Skeletal muscle tissue (tissue), 4 donors: Measurements from ENCODE around the gene SENP3. TPM values are rescaled to one million over a fixed set of nuclear protein-coding genes. Genes with fewer than 3 reads are reported as not detected.

ENCODE experiments used
- H3K27ac ChIP-seq: one replicate; pipeline ENCODE4 v1.7.0; 2013; ENCODE audit warnings: mild to moderate bottlenecking, low read depth, low read length, inconsistent platforms
- H3K27me3 ChIP-seq, 3 donors: one replicate each; pipeline ENCODE4 v1.7.0; 2013; ENCODE audit warnings: low read length in 3 of 3; ENCODE audit not compliant: control insufficient read depth in 3 of 3, insufficient read depth in 3 of 3
- H3K36me3 ChIP-seq, 3 donors: one replicate each; pipeline ENCODE4 v1.7.0; 2013; ENCODE audit warnings: low read length in 3 of 3; ENCODE audit not compliant: control insufficient read depth in 3 of 3, insufficient read depth in 3 of 3
- H3K4me1 ChIP-seq, 3 donors: one replicate each; pipeline ENCODE4 v1.7.0; 2013; ENCODE audit warnings: low read length in 3 of 3, mild to moderate bottlenecking in 3 of 3; ENCODE audit not compliant: control insufficient read depth in 3 of 3, insufficient read depth in 3 of 3
- H3K4me3 ChIP-seq, 3 donors: one replicate each; pipeline ENCODE4 v1.7.0; 2013; ENCODE audit warnings: low read length in 3 of 3
- H3K9ac ChIP-seq, 3 donors: one replicate each; pipeline ENCODE4 v1.7.0; 2013; ENCODE audit warnings: low read length in 3 of 3, mild to moderate bottlenecking in 3 of 3, moderate library complexity in 2 of 3, low read depth in 1 of 3
- H3K9me3 ChIP-seq, 3 donors: one replicate each; pipeline ENCODE4 v1.7.0; 2013; ENCODE audit warnings: low read length in 3 of 3; ENCODE audit not compliant: control insufficient read depth in 3 of 3
- total RNA-seq: library from RNA; depleted of rRNA; stranded (reverse); fragments of >200 nt; gene quantifications from one replicate; pipeline ENCODE4 v1.2.3, GENCODE V29; 2014
- donor health status: Osteomylitis.

Gene SENP3
- 31.3 TPM for total RNA-seq

DNA sequence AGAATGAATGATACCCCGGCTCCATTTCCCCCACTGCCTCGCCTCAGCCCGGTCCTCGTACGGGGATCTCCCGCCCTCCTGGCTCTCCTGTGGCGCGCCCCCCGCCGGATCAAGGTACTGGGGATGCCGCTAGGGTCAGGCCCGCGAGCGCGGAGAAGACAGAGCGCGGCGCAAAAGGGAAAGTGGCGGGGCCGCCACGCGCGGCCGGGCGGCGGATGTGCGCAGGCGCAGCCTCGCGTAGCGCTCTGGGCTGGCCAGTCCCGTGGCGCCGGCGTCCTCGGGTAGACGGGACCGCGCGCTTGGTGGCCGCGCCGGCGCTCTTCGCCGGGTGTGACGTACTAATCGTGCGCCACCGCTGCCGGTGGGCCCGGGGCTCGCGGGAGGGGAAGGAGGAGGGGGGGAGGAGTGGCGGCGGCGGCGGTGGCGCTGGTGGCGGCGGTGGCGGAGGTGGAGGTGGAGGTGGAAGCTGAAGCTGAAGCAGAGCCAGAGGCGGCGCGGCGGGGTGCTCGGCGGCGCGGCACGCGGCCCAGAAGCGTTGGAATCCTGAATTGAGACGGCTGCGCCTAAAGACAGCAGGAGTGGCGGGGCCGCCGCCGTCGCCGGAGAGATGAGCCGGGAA, at the start of gene SENP3:
TSS of gene SENP3 (plus strand) at position 331 of the 619 bp plus-strand sequence. CDS start 1,158 bp downstream, outside the sequence.
- H3K4me3 ChIP-seq, result peak within 1 kb of the TSS; percentile 72 to 88 (median 82)
- H3K36me3 ChIP-seq, result peaks cover 22 to 25% (median 24%) of the 10 kb centered on the region in 3 donors
- H3K9me3 ChIP-seq, result no peaks in the 10 kb centered on the region
- no peaks in the 10 kb centered on the region for H3K27me3 ChIP-seq
- peak within 1 kb of the TSS; percentile 95 for H3K27ac ChIP-seq
- H3K4me1 ChIP-seq, result peaks cover 57 to 65% (median 58%) of the 10 kb centered on the region in 3 donors
- peak within 1 kb of the TSS; percentile 83 to 89 (median 88) for H3K9ac ChIP-seq

GRCh38 chr17:7512105-7512504, 49.6 kb upstream of the SENP3 start:
- H3K9me3 ChIP-seq, result no peaks in the 10 kb centered on the region
- peaks cover 0 to 2% (median 0%) of the 10 kb centered on the region in 3 donors for H3K4me1 ChIP-seq
- H3K27me3 ChIP-seq, result no peaks in the 10 kb centered on the region
- no peak overlapping the region for H3K9ac ChIP-seq
- H3K36me3 ChIP-seq, result peaks cover 58 to 66% (median 62%) of the 10 kb centered on the region in 3 donors
- no peak overlapping the region for H3K4me3 ChIP-seq
- no peak overlapping the region for H3K27ac ChIP-seq

GRCh38 chr17:7512824-7513540, 48.7 kb upstream of the SENP3 start:
- Histone ChIP-seq H3K27me3 (no peaks in the 10 kb centered on the region), H3K9me3 (no peaks in the 10 kb centered on the region), H3K9ac (no peak overlapping the region), H3K36me3 (peaks cover 55 to 60% (median 56%) of the 10 kb centered on the region in 3 donors), H3K27ac (no peak overlapping the region), H3K4me3 (no peak overlapping the region), H3K4me1 (peaks cover 0 to 2% (median 0%) of the 10 kb centered on the region in 3 donors)

DNA sequence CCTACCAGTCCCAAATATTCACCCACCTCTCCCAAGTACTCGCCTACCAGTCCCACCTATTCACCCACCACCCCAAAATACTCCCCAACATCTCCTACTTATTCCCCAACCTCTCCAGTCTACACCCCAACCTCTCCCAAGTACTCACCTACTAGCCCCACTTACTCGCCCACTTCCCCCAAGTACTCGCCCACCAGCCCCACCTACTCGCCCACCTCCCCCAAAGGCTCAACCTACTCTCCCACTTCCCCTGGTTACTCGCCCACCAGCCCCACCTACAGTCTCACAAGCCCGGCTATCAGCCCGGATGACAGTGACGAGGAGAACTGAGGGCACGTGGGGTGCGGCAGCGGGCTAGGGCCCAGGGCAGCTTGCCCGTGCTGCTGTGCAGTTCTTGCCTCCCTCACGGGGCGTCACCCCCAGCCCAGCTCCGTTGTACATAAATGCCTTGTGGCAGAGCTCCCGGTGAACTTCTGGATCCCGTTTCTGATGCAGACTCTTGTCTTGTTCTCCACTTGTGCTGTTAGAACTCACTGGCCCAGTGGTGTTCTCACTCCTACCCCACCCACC, 47.8 kb upstream of the SENP3 start:
- Histone ChIP-seq H3K27me3 (no peaks in the 10 kb centered on the region), H3K9ac (no peak overlapping the region), H3K4me1 (peaks cover 0 to 2% (median 0%) of the 10 kb centered on the region in 3 donors), H3K36me3 (peaks cover 47 to 51% (median 49%) of the 10 kb centered on the region in 3 donors), H3K9me3 (no peaks in the 10 kb centered on the region), H3K27ac (no peak overlapping the region), H3K4me3 (no peak overlapping the region)

- H3K27ac ChIP-seq, result no peak overlapping the region
- no peaks in the 10 kb centered on the region for H3K27me3 ChIP-seq
- no peak overlapping the region for H3K9ac ChIP-seq
- no peaks in the 10 kb centered on the region for H3K9me3 ChIP-seq
- H3K4me1 ChIP-seq, result no peaks in the 10 kb centered on the region
- peaks cover 31 to 34% (median 32%) of the 10 kb centered on the region in 3 donors for H3K36me3 ChIP-seq
- H3K4me3 ChIP-seq, result no peak overlapping the region
These were observed 45.7 kb upstream of the SENP3 start for GRCh38 chr17:7515911-7516610.

GRCh38 chr17:7523033-7523432, 38.7 kb upstream of the SENP3 start:
- Histone ChIP-seq H3K4me3 (no peak overlapping the region), H3K27ac (no peak overlapping the region), H3K27me3 (no peaks in the 10 kb centered on the region), H3K36me3 (no peaks in the 10 kb centered on the region), H3K9ac (no peak overlapping the region), H3K4me1 (no peaks in the 10 kb centered on the region), H3K9me3 (no peaks in the 10 kb centered on the region)

DNA sequence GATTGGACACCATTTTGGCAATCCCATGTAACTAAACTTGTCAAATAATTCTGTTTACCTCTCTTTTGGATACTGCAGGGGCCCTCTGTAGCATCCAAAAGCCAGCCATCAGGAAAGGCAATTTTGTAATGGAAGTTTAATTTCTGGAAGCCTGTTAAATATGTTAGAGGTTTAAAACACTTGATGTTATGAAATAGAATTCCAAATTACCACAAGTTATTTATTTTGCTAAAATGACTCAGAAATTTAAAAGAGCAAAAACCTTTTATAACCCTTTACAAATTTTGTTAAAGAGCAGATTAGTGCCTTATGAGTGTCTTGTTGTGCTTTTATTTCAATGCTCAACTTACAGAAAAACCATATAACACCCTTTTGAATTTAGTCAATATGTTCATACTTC, 32.9 kb upstream of the SENP3 start:
- Histone ChIP-seq H3K9ac (no peak overlapping the region), H3K9me3 (peaks cover 0 to 5% (median 0%) of the 10 kb centered on the region in 3 donors), H3K27ac (no peak overlapping the region), H3K4me1 (no peaks in the 10 kb centered on the region), H3K36me3 (no peaks in the 10 kb centered on the region), H3K27me3 (no peaks in the 10 kb centered on the region), H3K4me3 (no peak overlapping the region)

GRCh38 chr17:7530023-7530900, 31.5 kb upstream of the SENP3 start:
- Histone ChIP-seq H3K4me3 (no peak overlapping the region), H3K9me3 (peaks cover 0 to 5% (median 0%) of the 10 kb centered on the region in 3 donors), H3K36me3 (no peaks in the 10 kb centered on the region), H3K27ac (no peak overlapping the region), H3K9ac (no peak overlapping the region), H3K27me3 (no peaks in the 10 kb centered on the region), H3K4me1 (no peaks in the 10 kb centered on the region)

DNA sequence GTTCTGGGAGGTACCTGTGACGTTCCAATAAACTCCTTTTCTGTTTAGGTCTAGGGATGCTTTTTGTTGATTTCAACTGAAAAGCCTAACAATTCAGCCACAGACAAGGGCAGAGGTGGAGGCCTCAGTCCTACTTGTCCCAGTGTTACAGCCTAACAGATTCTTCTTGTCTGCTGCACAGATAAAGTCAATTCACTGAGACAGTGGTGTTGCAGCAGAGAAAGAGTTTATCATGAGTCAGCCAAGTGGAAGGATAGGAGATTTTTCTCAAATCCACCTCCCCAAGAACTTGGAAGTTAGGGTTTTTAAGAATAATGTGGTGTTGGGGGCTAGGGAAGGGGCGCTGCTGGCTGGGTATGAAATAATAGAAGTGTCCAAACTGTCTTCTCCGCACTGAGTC, 23.7 kb upstream of the SENP3 start:
- peaks cover 0 to 3% (median 0%) of the 10 kb centered on the region in 3 donors for H3K27me3 ChIP-seq
- no peak overlapping the region for H3K27ac ChIP-seq
- no peak overlapping the region for H3K9ac ChIP-seq
- H3K4me3 ChIP-seq, result no peak overlapping the region
- no peaks in the 10 kb centered on the region for H3K36me3 ChIP-seq
- no peaks in the 10 kb centered on the region for H3K4me1 ChIP-seq
- H3K9me3 ChIP-seq, result peaks cover 0 to 2% (median 0%) of the 10 kb centered on the region in 3 donors
